GM23248 (cell line): ENCODE data around the gene TM4SF18.

Experiments
- EZH2 ChIP-seq: fragments of 200-600 bp; sonication (generic); IDR thresholded peaks from 2 replicates; pipeline ENCODE4 v1.6.1; 2018; ENCODE audit warnings: antibody characterized with exemption, mild to moderate bottlenecking; ENCODE audit not compliant: insufficient read depth, poor library complexity, severe bottlenecking
- EZH2phosphoT487 ChIP-seq: fragments of 200-600 bp; sonication (generic); IDR thresholded peaks from 2 replicates; pipeline ENCODE4 v1.6.1; 2018; ENCODE audit warnings: antibody characterized with exemption, moderate library complexity, mild to moderate bottlenecking, low read depth; ENCODE audit not compliant: insufficient read depth

DNA sequence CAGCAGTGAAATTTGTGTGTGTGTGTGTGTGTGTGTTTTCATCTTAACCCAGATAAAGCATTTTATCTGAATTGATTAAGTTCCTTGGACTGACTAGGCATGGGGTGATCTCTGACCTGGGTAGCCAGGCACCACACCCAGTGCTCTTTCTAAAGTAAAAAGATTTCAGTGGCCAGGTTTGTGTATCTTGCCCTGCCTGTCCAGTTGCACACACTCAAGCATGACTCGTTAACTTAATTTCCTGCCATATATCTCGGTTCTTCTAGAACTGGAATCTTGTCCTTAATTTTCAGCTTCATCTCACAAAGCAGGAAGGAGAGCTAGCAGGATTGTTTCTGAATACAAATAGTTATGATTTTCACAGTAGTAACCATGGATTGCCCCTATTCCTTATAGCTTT is 17.0 kb downstream of the TM4SF18 start:
- TF ChIP-seq EZH2phosphoT487 (no peak), EZH2 (no peak)
